Fibroblast of peridontal ligament (primary cell): ENCODE data around the gene TMPRSS13.

ENCODE experiments used
- DNase-seq: peaks from one replicate; pipeline ENCODE4 v3.0.0-alpha.2; 2010; ENCODE audit errors: extremely low read depth

Gene TMPRSS13

GRCh38 chr11:117913736-117914397 is 15.3 kb downstream of the TMPRSS13 start:
- DNase-seq, result no peak

GRCh38 chr11:117912497-117912896 is 16.7 kb downstream of the TMPRSS13 start:
- no peak for DNase-seq

GRCh38 chr11:117911694-117912093 is 17.5 kb downstream of the TMPRSS13 start:
- no peak for DNase-seq

GRCh38 chr11:117910941-117911655 is 18.1 kb downstream of the TMPRSS13 start:
- no peak for DNase-seq

- no peak for DNase-seq
These were observed 18.7 kb downstream of the TMPRSS13 start for GRCh38 chr11:117910525-117910924.

GRCh38 chr11:117909611-117910382 is 19.4 kb downstream of the TMPRSS13 start:
- DNase-seq, result no peak

- no peak for DNase-seq
These were observed 20.1 kb downstream of the TMPRSS13 start for GRCh38 chr11:117908959-117909610.

GRCh38 chr11:117908109-117908895 is 20.9 kb downstream of the TMPRSS13 start:
- DNase-seq, result no peak

- peak; percentile 35 for DNase-seq
These were observed 21.7 kb downstream of the TMPRSS13 start for GRCh38 chr11:117907276-117908108.

- no peak for DNase-seq
These were observed 22.5 kb downstream of the TMPRSS13 start for GRCh38 chr11:117906710-117907109.

GRCh38 chr11:117906126-117906525 is 23.1 kb downstream of the TMPRSS13 start:
- DNase-seq, result no peak

- DNase-seq, result no peak
These were observed 23.7 kb downstream of the TMPRSS13 start for GRCh38 chr11:117905524-117905923.

- no peak for DNase-seq
These were observed 25.5 kb downstream of the TMPRSS13 start for GRCh38 chr11:117903505-117904382.

- no peak for DNase-seq
These were observed 27.0 kb downstream of the TMPRSS13 start for GRCh38 chr11:117902001-117902845.

GRCh38 chr11:117901601-117902000 is 27.6 kb downstream of the TMPRSS13 start:
- no peak for DNase-seq

GRCh38 chr11:117900720-117901440 is 28.3 kb downstream of the TMPRSS13 start:
- DNase-seq, result no peak

GRCh38 chr11:117900121-117900648 is 29.0 kb downstream of the TMPRSS13 start:
- DNase-seq, result no peak

GRCh38 chr11:117898059-117898458 is 31.1 kb downstream of the TMPRSS13 start:
- no peak for DNase-seq
